Right cardiac atrium (tissue), 5 donors: ENCODE results near the gene ARMH1. TPM values are rescaled to one million over a fixed set of nuclear protein-coding genes. Genes with fewer than 3 reads are reported as not detected.
"Not testable (repeated sequence)": the region's sequence is repeated elsewhere in the genome, so short reads cannot be mapped to it uniquely, and the experiment has no call there.

Experiments
- ATAC-seq, 2 donors: fragments of 200-7000 bp; cut with Tn5 transposase; one replicate each; pipeline versions ENCODE4 v1.8.0 to v1.9.1; 2020; ENCODE audit warnings: moderate library complexity in 2 of 2, mild to moderate bottlenecking in 1 of 2
- DNase-seq, 3 donors: peaks; one replicate each; pipeline ENCODE4 v3.0.0-alpha.2; 2020
- H3K27ac ChIP-seq: one replicate; pipeline ENCODE4 v1.5.1; 2013; ENCODE audit warnings: mild to moderate bottlenecking, low read length, control low read depth, moderate library complexity
- H3K27me3 ChIP-seq: one replicate; pipeline ENCODE4 v1.6.1; 2013; ENCODE audit not compliant: control insufficient read depth, insufficient read depth
- H3K4me1 ChIP-seq: one replicate; pipeline ENCODE4 v1.6.1; 2013; ENCODE audit warnings: low read length; ENCODE audit not compliant: control insufficient read depth, insufficient read depth
- H3K4me3 ChIP-seq: one replicate; pipeline ENCODE4 v1.5.1; 2013; ENCODE audit warnings: low read length, control low read depth
- H3K9me3 ChIP-seq: one replicate; pipeline ENCODE4 v1.6.1; 2013; ENCODE audit warnings: low read length; ENCODE audit not compliant: control insufficient read depth
- WGBS: extraction: QIAGEN DNeasy Blood & Tissue Kit; methylation state at CpG from one replicate; pipeline ENCODE4 v1.1.7; 2013; 5-methylcytosine and 5-hydroxymethylcytosine counted together
- intact Hi-C, 4 donors: fragments of 100-400 bp; cut with DNase I; formaldehyde crosslinking; loops; one replicate each; pipeline versions ENCODE4 v1.11.0 to v1.14.0; 2022 to 2023
- polyA plus RNA-seq: library from polyadenylated mRNA; stranded (reverse); fragments of 200-250 nt; gene quantifications from one replicate; pipeline ENCODE4 v1.2.3, GENCODE V29; 2013
- total RNA-seq, 4 donors: library from RNA; stranded (reverse); fragmentation: NEBNext Ultra II Directional; extraction: Animal tissue kit (Norgen Biotek cat#: 25700); gene quantifications; one replicate each; pipeline ENCODE4 v1.2.1, GENCODE V29; 2021
- donor health status: healthy with polysubstance abuse.
- donor health status: DM: no; HTN: yes; CAD: no.
- donor health status: DM: no; HTN: no; CAD: no.
- donor health status: DM: no; HTN: yes; CAD: no; lungs with severe emphysema.
- donor health status: DM: yes; HTN: yes; CAD: no.

The ARMH1 gene
- total and polyA plus RNA-seq, 5 donors = 0.39 to 1.2 (median 0.91) TPM

GRCh38 chr1:44730741-44731512 is 56.4 kb downstream of the ARMH1 start, which contains the start of gene RNU5D-1:
TSS of gene RNU5D-1 (minus strand) at chr1:44731170.
- no peaks in the 10 kb centered on the region for H3K27me3 ChIP-seq
- H3K4me1 ChIP-seq = peaks cover 2% of the 10 kb centered on the region
- intact Hi-C loops = no loop called here
- DNase-seq (peak; percentile 93 to 97 (median 95)), ATAC-seq (peak; percentile 86 to 88)
- peak within 1 kb of the TSS; percentile 45 for H3K4me3 ChIP-seq
- WGBS = 2% methylated on average over 19 of the region's 19 CpGs
- H3K27ac ChIP-seq = peak within 1 kb of the TSS; percentile 88
- no peaks in the 10 kb centered on the region for H3K9me3 ChIP-seq

DNA sequence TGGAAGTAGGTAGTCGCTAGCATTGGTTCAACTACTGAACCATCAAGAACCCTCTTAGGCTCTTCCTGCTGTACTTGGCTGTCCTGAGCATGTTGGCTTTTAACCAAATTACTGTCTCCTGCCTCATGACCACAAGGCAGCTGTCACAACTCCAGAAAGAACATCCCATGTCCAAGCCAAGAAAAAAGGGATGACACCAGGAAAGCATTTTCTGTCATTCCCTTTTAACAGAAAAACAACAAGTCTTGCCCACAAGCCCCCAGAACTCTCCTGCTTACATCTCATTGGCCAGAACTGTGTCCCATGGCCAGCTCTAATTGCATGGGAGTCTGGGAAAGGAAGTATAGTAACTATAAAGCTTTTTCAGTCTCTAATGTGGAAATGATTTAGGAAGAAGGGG is 58.9 kb downstream of the ARMH1 start:
- Histone ChIP-seq H3K9me3 (no peaks in the 10 kb centered on the region), H3K27ac (no peak overlapping the region), H3K4me3 (no peak overlapping the region), H3K27me3 (no peaks in the 10 kb centered on the region), H3K4me1 (peaks cover 2% of the 10 kb centered on the region)
- intact Hi-C loops = no loop called here
- ATAC-seq = no peak
- no peak for DNase-seq
- 17% methylated on average over 1 of the region's 1 CpG for WGBS

DNA sequence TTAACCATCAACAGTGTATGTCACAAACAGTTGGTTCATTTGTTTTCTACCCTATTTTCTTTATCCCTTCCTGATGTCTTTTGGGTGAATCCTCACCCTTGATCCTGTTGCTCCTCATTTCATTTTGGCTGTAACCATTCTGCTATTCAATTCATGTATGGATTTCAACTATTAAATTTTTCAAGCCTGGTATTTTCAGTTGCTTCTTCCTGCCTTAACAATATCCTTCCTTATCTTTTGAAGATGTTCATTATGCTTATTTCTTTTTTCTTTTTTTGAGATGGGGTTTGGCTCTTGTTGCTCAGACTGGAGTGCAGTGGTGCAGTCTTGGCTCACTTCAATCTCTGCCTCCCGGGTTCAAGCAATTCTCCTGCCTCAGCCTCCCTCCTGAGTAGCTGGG is 59.3 kb downstream of the ARMH1 start:
- H3K27ac ChIP-seq = no peak overlapping the region
- no peak for DNase-seq
- WGBS = 65% methylated on average over 1 of the region's 1 CpG
- no peaks in the 10 kb centered on the region for H3K27me3 ChIP-seq
- H3K9me3 ChIP-seq = no peaks in the 10 kb centered on the region
- peaks cover 2% of the 10 kb centered on the region for H3K4me1 ChIP-seq
- intact Hi-C loops = no loop called here
- no peak overlapping the region for H3K4me3 ChIP-seq
- no peak for ATAC-seq

DNA sequence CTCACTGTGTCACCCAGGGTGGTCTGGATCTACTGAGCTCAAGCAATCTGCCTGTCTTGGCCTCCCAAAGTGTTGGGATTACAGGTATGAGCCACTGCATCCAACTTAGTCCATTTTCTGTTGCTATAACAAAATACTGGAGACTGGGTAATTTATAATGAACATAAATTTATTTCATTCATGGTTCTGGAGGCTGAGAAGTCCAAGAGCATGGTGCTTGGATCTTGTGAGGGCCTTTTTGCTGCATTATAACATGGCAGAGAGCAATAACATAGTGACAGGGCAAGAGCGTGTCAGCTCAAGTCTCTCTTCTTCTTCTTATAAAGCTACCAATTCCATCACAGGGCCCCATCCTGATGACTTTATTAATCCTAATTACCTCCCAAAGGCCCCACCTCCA is 61.5 kb downstream of the ARMH1 start:
- Histone ChIP-seq H3K9me3 (no peaks in the 10 kb centered on the region), H3K4me3 (no peak overlapping the region), H3K27me3 (no peaks in the 10 kb centered on the region), H3K27ac (no peak overlapping the region), H3K4me1 (no peaks in the 10 kb centered on the region)
- no peak for DNase-seq
- ATAC-seq = no peak
- intact Hi-C loops = no loop called here
- WGBS = 95% methylated on average over 1 of the region's 1 CpG

DNA sequence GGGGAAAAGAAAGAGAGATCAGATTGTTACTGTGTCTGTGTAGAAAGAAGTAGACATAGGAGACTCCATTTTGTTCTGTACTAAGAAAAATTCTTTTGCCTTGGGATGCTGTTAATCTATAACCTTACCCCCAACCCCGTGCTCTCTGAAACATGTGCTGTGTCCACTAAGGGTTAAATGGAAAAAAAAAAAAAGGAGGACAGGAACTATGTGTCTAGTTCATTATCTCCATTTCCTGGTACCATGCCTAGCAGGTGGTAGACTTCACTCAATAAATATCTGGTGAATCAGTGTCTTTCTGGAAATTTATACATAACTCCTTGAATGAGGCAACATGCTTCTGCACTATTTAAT is 64.4 kb downstream of the ARMH1 start:
- peak overlapping the region; percentile 100 for H3K27ac ChIP-seq
- H3K4me1 ChIP-seq, DNase-seq, ATAC-seq, intact Hi-C loops, H3K27me3 ChIP-seq, H3K9me3 ChIP-seq: not testable (repeated sequence)
- 86% methylated on average over 1 of the region's 1 CpG for WGBS
- H3K4me3 ChIP-seq = peak overlapping the region; percentile 89

GRCh38 chr1:44739307-44740178 is 65.0 kb downstream of the ARMH1 start, which contains the start of gene KIF2C:
TSS of gene KIF2C (plus strand) at chr1:44739837. CDS start at chr1:44739933, 96 bp downstream.
- H3K4me3 ChIP-seq = peak within 1 kb of the TSS; percentile 89
- under 1% methylated on average over 57 of the region's 57 CpGs for WGBS
- intact Hi-C loops = loop anchor here in 1 of 4 donors (10.0 kb wide), 1 partner anchor 755 kb away; the partner anchor contains the start of gene TESK2
- no peaks in the 10 kb centered on the region for H3K9me3 ChIP-seq
- H3K4me1 ChIP-seq = no peaks in the 10 kb centered on the region
- DNase-seq = peak; percentile 98 to 99 (median 99)
- peak within 1 kb of the TSS; percentile 100 for H3K27ac ChIP-seq
- peak; percentile 99 to 100 for ATAC-seq
- H3K27me3 ChIP-seq = no peaks in the 10 kb centered on the region

DNA sequence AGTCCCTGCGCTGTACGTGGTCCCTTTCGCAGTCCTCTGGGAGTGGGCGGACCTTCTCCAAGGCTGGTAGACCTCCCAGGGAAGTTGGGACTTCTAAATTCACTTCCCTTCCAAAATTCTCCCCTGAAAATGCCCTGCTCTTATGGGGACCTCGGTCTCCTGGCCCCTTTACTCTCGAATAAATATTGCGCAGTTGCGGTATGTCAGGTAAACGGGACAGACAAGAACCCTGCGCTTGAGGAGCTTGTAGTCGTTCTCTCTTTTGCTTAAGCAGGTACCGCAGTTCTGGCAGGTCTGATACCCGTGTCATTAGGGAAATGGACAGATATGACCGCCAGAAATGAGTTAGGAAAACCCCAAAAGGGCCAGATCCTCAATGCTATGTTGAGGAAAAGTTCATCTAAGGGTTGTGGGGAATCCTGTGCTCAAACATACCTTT is 65.7 kb downstream of the ARMH1 start:
- H3K4me1 ChIP-seq = no peaks in the 10 kb centered on the region
- WGBS = 2% methylated on average over 14 of the region's 14 CpGs
- DNase-seq = no peak
- intact Hi-C loops = loop anchor here in 1 of 4 donors (10.0 kb wide), 1 partner anchor 755 kb away; the partner anchor contains the start of gene TESK2
- no peak for ATAC-seq
- H3K4me3 ChIP-seq = peak overlapping the region; percentile 41
- no peak overlapping the region for H3K27ac ChIP-seq
- no peaks in the 10 kb centered on the region for H3K27me3 ChIP-seq
- no peaks in the 10 kb centered on the region for H3K9me3 ChIP-seq

- Histone ChIP-seq H3K27me3 (no peaks in the 10 kb centered on the region), H3K9me3 (no peaks in the 10 kb centered on the region), H3K27ac (no peak overlapping the region), H3K4me1 (no peaks in the 10 kb centered on the region), H3K4me3 (no peak overlapping the region)
- DNase-seq (no peak), ATAC-seq (no peak)
- intact Hi-C loops = loop anchor here in 1 of 4 donors (10.0 kb wide), 1 partner anchor 752 kb away; the partner anchor contains the start of gene TESK2
- WGBS = 87% methylated on average over 1 of the region's 1 CpG
Observed at GRCh38 chr1:44743211-44743610, 68.7 kb downstream of the ARMH1 start.

DNA sequence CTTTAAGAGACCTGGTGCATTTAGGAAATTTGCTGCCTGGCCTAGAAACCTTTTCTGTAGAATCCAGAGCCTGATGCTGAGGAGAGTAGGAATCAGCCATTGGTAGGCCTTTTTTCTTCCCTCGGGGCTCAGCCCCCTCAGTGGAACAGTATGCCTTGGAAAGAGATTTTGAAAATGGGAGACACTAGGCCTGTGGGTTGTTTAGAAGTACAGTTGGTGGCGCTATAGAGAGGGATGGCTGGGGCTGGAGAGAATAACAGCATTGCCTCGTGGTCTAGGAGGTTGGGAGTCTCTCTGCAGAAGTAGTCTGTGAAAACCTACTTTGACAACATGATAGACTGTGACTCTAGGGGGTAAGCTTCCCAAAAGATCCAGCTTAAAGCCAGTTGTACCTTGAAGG is 73.4 kb downstream of the ARMH1 start:
- WGBS = 91% methylated on average over 3 of the region's 3 CpGs
- intact Hi-C loops = loop anchor here in 1 of 4 donors (10.0 kb wide), 1 partner anchor 747 kb away; the partner anchor contains the start of gene TESK2
- H3K4me3 ChIP-seq = no peak overlapping the region
- H3K9me3 ChIP-seq = no peaks in the 10 kb centered on the region
- no peaks in the 10 kb centered on the region for H3K4me1 ChIP-seq
- H3K27ac ChIP-seq = no peak overlapping the region
- DNase-seq (no peak), ATAC-seq (no peak)
- no peaks in the 10 kb centered on the region for H3K27me3 ChIP-seq

DNA sequence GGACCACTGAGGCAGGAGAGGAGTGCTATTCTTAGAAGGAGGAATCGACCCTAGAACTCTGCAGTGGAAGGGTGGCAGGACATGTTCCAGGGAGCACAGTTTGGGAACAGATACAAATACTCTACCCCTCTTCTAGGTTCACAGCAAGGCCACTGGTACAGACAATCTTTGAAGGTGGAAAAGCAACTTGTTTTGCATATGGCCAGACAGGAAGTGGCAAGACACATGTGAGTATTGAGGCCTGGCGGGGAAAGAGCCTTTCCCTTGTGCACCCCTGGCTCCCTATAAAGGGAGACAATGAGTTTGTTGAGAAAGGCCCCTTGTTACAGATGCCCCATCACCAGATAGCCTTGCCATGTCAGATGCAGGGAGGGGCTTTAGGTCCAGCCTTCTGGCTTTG is 82.9 kb downstream of the ARMH1 start:
- Histone ChIP-seq H3K4me3 (no peak overlapping the region), H3K4me1 (no peaks in the 10 kb centered on the region), H3K27me3 (no peaks in the 10 kb centered on the region), H3K9me3 (no peaks in the 10 kb centered on the region), H3K27ac (no peak overlapping the region)
- ATAC-seq (no peak), DNase-seq (no peak)
- intact Hi-C loops = no loop called here
- 95% methylated on average over 2 of the region's 2 CpGs for WGBS

- Histone ChIP-seq H3K4me3 (no peak overlapping the region), H3K9me3 (no peaks in the 10 kb centered on the region), H3K27ac (no peak overlapping the region), H3K27me3 (no peaks in the 10 kb centered on the region), H3K4me1 (no peaks in the 10 kb centered on the region)
- 89% methylated on average over 11 of the region's 11 CpGs for WGBS
- DNase-seq (peak in 1 of 3 donors; percentile 44), ATAC-seq (no peak)
- intact Hi-C loops = no loop called here
Observed at GRCh38 chr1:44759077-44759476, 84.6 kb downstream of the ARMH1 start.
